ENCODE data around the gene RASAL2. TPM values are rescaled to one million over a fixed set of nuclear protein-coding genes. Genes with fewer than 3 reads are reported as not detected.
A peak's percentile ranks its signal among the peaks of the same experiment; 100 is the strongest.

The RASAL2 gene
- total and polyA plus RNA-seq, 2 of the 13 experiments (the other 11 are each of a cell fraction or from before 2014, with no cell fraction given) = 5.4 to 5.9 TPM

GRCh38 chr1:178052650-178053461 lies 41.0 kb upstream of the RASAL2 start (continued):
- TF ChIP-seq ZNF674 (CRISPR knock-in tag; IDR thresholded peaks at IDR 0.05; ENCODE audit: low read depth) (no peak), HOMEZ (CRISPR knock-in tag; IDR thresholded peaks at IDR 0.05; ENCODE audit: low read depth) (0 out of 2 replicates have a peak, but pooled peaks have one; percentile 26), POLR2AphosphoS2 (IDR thresholded peaks at IDR 0.05; ENCODE audit: low read depth, low read length) (no peak), HINFP (CRISPR knock-in tag; IDR thresholded peaks at IDR 0.05; ENCODE audit: low read depth) (no peak), ZNF136 (CRISPR knock-in tag; IDR thresholded peaks at IDR 0.05; ENCODE audit: low read depth) (no peak), ZMYM4 (CRISPR knock-in tag; IDR thresholded peaks at IDR 0.05) (no peak; the same call in 1 of the 2 replicates), ZBTB10 (CRISPR knock-in tag; IDR thresholded peaks at IDR 0.05; ENCODE audit: borderline replicate concordance) (no peak), BRF2 (CRISPR knock-in tag; IDR thresholded peaks at IDR 0.05) (no peak), ZNF777 (CRISPR knock-in tag; IDR thresholded peaks at IDR 0.05) (no peak), ZNF558 (CRISPR knock-in tag; IDR thresholded peaks at IDR 0.05; ENCODE audit: borderline replicate concordance) (no peak), HNRNPUL1 (IDR thresholded peaks at IDR 0.05; ENCODE audit: low read depth, low read length) (no peak), PAX8 (CRISPR knock-in tag; IDR thresholded peaks at IDR 0.05; ENCODE audit: borderline replicate concordance) (no peak), KAT7 (CRISPR knock-in tag; IDR thresholded peaks at IDR 0.05; ENCODE audit: borderline replicate concordance) (no peak), SNAPC4 (CRISPR knock-in tag; IDR thresholded peaks at IDR 0.05) (no peak), RARG (CRISPR knock-in tag; IDR thresholded peaks at IDR 0.05; ENCODE audit: low read depth) (no peak), NBN (conservative IDR thresholded peaks at IDR 0.05) (no peak), ZKSCAN5 (CRISPR knock-in tag; IDR thresholded peaks at IDR 0.05) (no peak)

All from HepG2 (cell line).